Keratinocyte (primary cell): ENCODE data around the gene GLB1L2. TPM values are rescaled to one million over a fixed set of nuclear protein-coding genes. Genes with fewer than 3 reads are reported as not detected.

ENCODE experiments used
- DNase-seq: peaks from one replicate; pipeline ENCODE4 v3.0.0-alpha.2; 2011; ENCODE audit warnings: low read depth, missing footprints, low spot score
- FAIRE-seq: peaks from 2 replicates; lab custom pipeline; 2011; peaks lifted over from hg19 to GRCh38; lab: Jason Lieb, UNC
- H2AFZ ChIP-seq: 2 replicates; pipeline ENCODE4 v1.6.0; 2012; ENCODE audit warnings: low read length, control low read depth, inconsistent platforms; ENCODE audit not compliant: control insufficient read depth
- H3K27ac ChIP-seq: 2 replicates; pipeline ENCODE4 v1.5.1; 2011; ENCODE audit warnings: low read length; ENCODE audit not compliant: control insufficient read depth, insufficient read depth
- H3K27me3 ChIP-seq: 3 replicates; pipeline ENCODE4 v1.6.0; 2011; ENCODE audit warnings: low read length; ENCODE audit not compliant: control insufficient read depth, insufficient read depth; ENCODE audit errors: extremely low read depth
- H3K36me3 ChIP-seq, 2 experiments: 2 replicates in 1 of 2; 3 replicates in 1 of 2; pipeline ENCODE4 v1.5.1; 2011; ENCODE audit warnings: low read length in 2 of 2, mild to moderate bottlenecking in 1 of 2; ENCODE audit not compliant: control insufficient read depth in 2 of 2, insufficient read depth in 2 of 2; ENCODE audit errors: extremely low read depth in 1 of 2
- H3K4me1 ChIP-seq: 3 replicates; pipeline ENCODE4 v1.5.1; 2011; ENCODE audit warnings: low read length; ENCODE audit not compliant: control insufficient read depth, insufficient read depth; ENCODE audit errors: extremely low read depth
- H3K4me2 ChIP-seq: 3 replicates; pipeline ENCODE4 v1.6.0; 2011; ENCODE audit warnings: low read depth, low read length; ENCODE audit not compliant: control insufficient read depth, insufficient read depth; ENCODE audit errors: extremely low read depth
- H3K4me3 ChIP-seq, 3 experiments: fragments of 200-600 bp in 1 of 3; sonication (generic) in 1 of 3; 2 replicates in 2 of 3; 3 replicates in 1 of 3; pipeline ENCODE4 v1.5.1; 2011 to 2016; ENCODE audit warnings: low read length in 3 of 3, mild to moderate bottlenecking in 3 of 3, control low read depth in 2 of 3, inconsistent platforms in 1 of 3, low read depth in 1 of 3, mixed read lengths in 1 of 3, mixed run types in 1 of 3, moderate library complexity in 1 of 3; ENCODE audit not compliant: control insufficient read depth in 2 of 3, insufficient read depth in 2 of 3; ENCODE audit errors: extremely low read depth in 1 of 3
- H3K79me2 ChIP-seq: 2 replicates; pipeline ENCODE4 v1.6.0; 2012; ENCODE audit warnings: low read length; ENCODE audit not compliant: control insufficient read depth, insufficient read depth
- H3K9ac ChIP-seq: 3 replicates; pipeline ENCODE4 v1.6.0; 2011; ENCODE audit warnings: low read length; ENCODE audit not compliant: control insufficient read depth, insufficient read depth; ENCODE audit errors: extremely low read depth
- H3K9me1 ChIP-seq: 3 replicates; pipeline ENCODE4 v1.6.0; 2011; ENCODE audit warnings: low read length; ENCODE audit not compliant: control insufficient read depth, insufficient read depth; ENCODE audit errors: extremely low read depth
- H3K9me3 ChIP-seq: 2 replicates; pipeline ENCODE4 v1.5.1; 2012; ENCODE audit warnings: low read depth, low read length; ENCODE audit not compliant: control insufficient read depth
- H4K20me1 ChIP-seq: 3 replicates; pipeline ENCODE4 v1.6.0; 2011; ENCODE audit warnings: low read length; ENCODE audit not compliant: control insufficient read depth, insufficient read depth; ENCODE audit errors: extremely low read depth
- EZH2 ChIP-seq: IDR thresholded peaks from one replicate; pipeline ENCODE4 v1.6.1; 2012; ENCODE audit warnings: inconsistent platforms, mild to moderate bottlenecking, low read length, moderate library complexity
- dilution Hi-C: fragments of 300-500 bp; cut with MboI; formaldehyde crosslinking; loops from one replicate; pipeline ENCODE4 v1.7.0; 2020; ENCODE audit warnings: low sequenced_read_pairs; ENCODE audit not compliant: extremely low pct_ligation_motif_present
- polyA plus RNA-seq, 5 experiments: library from polyadenylated mRNA; depleted of rRNA in 3 of 5; stranded (reverse) in 3 of 5; stranded (forward) in 1 of 5; unstranded in 1 of 5; fragments of >200 nt; gene quantifications; 1 replicate in 1 of 5; 2 replicates in 3 of 5; 3 replicates in 1 of 5; pipeline versions ENCODE4 v1.2.1 to v1.2.3, GENCODE V29; 2011 to 2012; ENCODE audit warnings: missing spikeins in 2 of 5, low read depth in 1 of 5, low replicate concordance in 1 of 5
- TF ChIP-seq, protein P1 (sequence below), 3 experiments: IDR thresholded peaks in 1 of 3; conservative IDR thresholded peaks in 1 of 3; optimal IDR thresholded peaks in 1 of 3; 2 replicates in 2 of 3; 3 replicates in 1 of 3; pipeline versions ENCODE3 to v1.5.1; 2011; ENCODE audit warnings: low read length in 3 of 3, mild to moderate bottlenecking in 3 of 3, moderate library complexity in 2 of 3, control low read depth in 1 of 3, inconsistent platforms in 1 of 3; ENCODE audit not compliant: insufficient read depth in 2 of 3; ENCODE audit errors: extremely low read depth in 1 of 3

Gene GLB1L2
- polyA plus RNA-seq, 1 donor (not counting 4 experiments of a cell fraction or from before 2014, with no cell fraction given) = 4.3 TPM

DNA sequence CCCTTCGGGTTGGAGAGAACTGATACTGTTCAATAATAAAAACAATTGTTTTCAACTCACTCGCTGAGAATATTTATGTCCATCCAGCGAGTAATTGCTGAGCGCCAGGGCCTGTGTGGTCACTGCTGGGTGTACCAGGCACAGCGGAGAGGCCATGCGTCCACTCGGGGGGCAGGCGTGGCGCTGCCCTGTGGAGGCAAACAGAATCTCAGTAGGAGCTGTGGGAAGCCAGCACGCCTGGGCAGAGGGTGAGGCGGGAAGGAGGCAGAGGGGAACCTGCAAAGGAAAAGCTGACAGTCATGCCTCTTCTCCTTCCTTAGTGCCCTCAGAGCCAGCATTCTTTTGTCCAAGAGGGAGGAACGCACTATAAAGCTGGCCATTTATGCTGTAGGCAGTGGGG is 44.2 kb upstream of the GLB1L2 start:
- H3K36me3 ChIP-seq = no peaks in the 10 kb centered on the region
- no peak for FAIRE-seq

DNA sequence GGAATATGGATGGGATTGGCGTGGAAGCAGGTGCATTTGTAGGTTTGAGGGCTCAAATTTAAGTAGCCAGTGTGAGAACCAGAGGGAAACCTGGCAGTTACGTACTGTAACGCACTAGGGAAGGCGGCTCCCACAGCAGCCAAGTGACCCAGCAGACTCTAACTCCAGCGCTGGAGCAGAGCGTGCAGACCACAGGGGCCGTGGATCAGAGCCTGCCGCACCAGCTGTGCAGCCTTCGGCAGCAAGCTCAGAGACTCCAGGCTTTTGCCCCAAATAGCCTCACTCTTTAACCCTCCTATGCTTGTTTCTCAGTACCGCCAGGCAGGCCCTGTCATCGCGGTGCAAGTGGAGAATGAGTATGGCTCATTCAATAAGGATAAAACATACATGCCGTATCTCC is 43.3 kb upstream of the GLB1L2 start:
- Histone ChIP-seq H3K27me3 (no peaks in the 10 kb centered on the region), H4K20me1 (peaks cover 2% of the 10 kb centered on the region), H3K36me3 (no peaks in the 10 kb centered on the region), H3K27ac (no peak overlapping the region), H3K9me1 (no peaks in the 10 kb centered on the region), H3K9me3 (no peaks in the 10 kb centered on the region), H3K4me2 (no peak overlapping the region), H3K4me3 (no peak overlapping the region), H2AFZ (no peak overlapping the region), H3K4me1 (no peaks in the 10 kb centered on the region), H3K79me2 (no peaks in the 10 kb centered on the region), H3K9ac (no peak overlapping the region)
- FAIRE-seq (no peak), DNase-seq (no peak)
- no peak for TF ChIP-seq EZH2
- TF ChIP-seq, protein P1, sequence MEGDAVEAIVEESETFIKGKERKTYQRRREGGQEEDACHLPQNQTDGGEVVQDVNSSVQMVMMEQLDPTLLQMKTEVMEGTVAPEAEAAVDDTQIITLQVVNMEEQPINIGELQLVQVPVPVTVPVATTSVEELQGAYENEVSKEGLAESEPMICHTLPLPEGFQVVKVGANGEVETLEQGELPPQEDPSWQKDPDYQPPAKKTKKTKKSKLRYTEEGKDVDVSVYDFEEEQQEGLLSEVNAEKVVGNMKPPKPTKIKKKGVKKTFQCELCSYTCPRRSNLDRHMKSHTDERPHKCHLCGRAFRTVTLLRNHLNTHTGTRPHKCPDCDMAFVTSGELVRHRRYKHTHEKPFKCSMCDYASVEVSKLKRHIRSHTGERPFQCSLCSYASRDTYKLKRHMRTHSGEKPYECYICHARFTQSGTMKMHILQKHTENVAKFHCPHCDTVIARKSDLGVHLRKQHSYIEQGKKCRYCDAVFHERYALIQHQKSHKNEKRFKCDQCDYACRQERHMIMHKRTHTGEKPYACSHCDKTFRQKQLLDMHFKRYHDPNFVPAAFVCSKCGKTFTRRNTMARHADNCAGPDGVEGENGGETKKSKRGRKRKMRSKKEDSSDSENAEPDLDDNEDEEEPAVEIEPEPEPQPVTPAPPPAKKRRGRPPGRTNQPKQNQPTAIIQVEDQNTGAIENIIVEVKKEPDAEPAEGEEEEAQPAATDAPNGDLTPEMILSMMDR (optimal IDR thresholded peaks at IDR 0.05 in 1 of 3, IDR thresholded peaks at IDR 0.05 in 1 of 3, conservative IDR thresholded peaks at IDR 0.05 in 1 of 3; ENCODE audit: extremely low read depth in 1 of 3, insufficient read depth in 2 of 3, low read length in 3 of 3) = no peak
- dilution Hi-C loops = no loop called here

More for the DNA sequence above, 44.2 kb upstream of the GLB1L2 start:
- DNase-seq = no peak
- Histone ChIP-seq H3K4me3 (no peak overlapping the region), H3K27ac (no peak overlapping the region), H3K9me1 (no peaks in the 10 kb centered on the region), H3K9ac (no peak overlapping the region), H4K20me1 (peaks cover 2% of the 10 kb centered on the region), H3K27me3 (no peaks in the 10 kb centered on the region), H2AFZ (no peak overlapping the region), H3K9me3 (no peaks in the 10 kb centered on the region), H3K4me1 (no peaks in the 10 kb centered on the region), H3K79me2 (no peaks in the 10 kb centered on the region), H3K4me2 (no peak overlapping the region)
- TF ChIP-seq, protein P1 (optimal IDR thresholded peaks at IDR 0.05 in 1 of 3, IDR thresholded peaks at IDR 0.05 in 1 of 3, conservative IDR thresholded peaks at IDR 0.05 in 1 of 3; ENCODE audit: extremely low read depth in 1 of 3, insufficient read depth in 2 of 3, low read length in 3 of 3) = no peak
- no peak for TF ChIP-seq EZH2
- dilution Hi-C loops = no loop called here
